AG10803 (cell line): ENCODE measurements around the gene SYNE4.

Source experiments
- DNase-seq: peaks from one replicate; pipeline ENCODE4 v3.0.0; 2010; ENCODE audit warnings: low read depth
- H3K4me3 ChIP-seq: 2 replicates; pipeline ENCODE4 v1.5.1; 2011; ENCODE audit warnings: mild to moderate bottlenecking, low read length, control low read depth
- CTCF ChIP-seq: conservative IDR thresholded peaks from 2 replicates; pipeline ENCODE4 v1.5.1; 2011; ENCODE audit warnings: mild to moderate bottlenecking, low read length, control low read depth, inconsistent platforms

The SYNE4 gene

GRCh38 chr19:35977446-35978222 lies 31.0 kb downstream of the SYNE4 start:
- DNase-seq = no peak
- no peak overlapping the region for H3K4me3 ChIP-seq
- no peak; the same call in 1 of the 2 replicates for TF ChIP-seq CTCF

GRCh38 chr19:35975608-35976214 lies 32.9 kb downstream of the SYNE4 start:
- no peak for DNase-seq
- H3K4me3 ChIP-seq = no peak overlapping the region
- no peak for TF ChIP-seq CTCF

GRCh38 chr19:35973487-35973886 lies 35.1 kb downstream of the SYNE4 start:
- no peak overlapping the region for H3K4me3 ChIP-seq
- DNase-seq = no peak
- TF ChIP-seq CTCF = no peak

GRCh38 chr19:35966771-35967170 lies 41.8 kb downstream of the SYNE4 start:
- DNase-seq = no peak
- no peak overlapping the region for H3K4me3 ChIP-seq
- TF ChIP-seq CTCF = no peak

- H3K4me3 ChIP-seq = no peak overlapping the region
- no peak for TF ChIP-seq CTCF
- DNase-seq = peak; percentile 62
These were observed 45.1 kb downstream of the SYNE4 start for GRCh38 chr19:35963514-35963913.

GRCh38 chr19:35960432-35960972 lies 48.1 kb downstream of the SYNE4 start:
- DNase-seq = no peak
- no peak overlapping the region for H3K4me3 ChIP-seq
- TF ChIP-seq CTCF = no peak

- no peak overlapping the region for H3K4me3 ChIP-seq
- DNase-seq = no peak
- no peak for TF ChIP-seq CTCF
These were observed 48.7 kb downstream of the SYNE4 start for GRCh38 chr19:35959968-35960320.
